HEK293 (cell line): Measurements from ENCODE around the gene SMIM36.

Source experiments
- ATF2 ChIP-seq: fragments of 450-650 bp; formaldehyde crosslinking; IDR thresholded peaks from 2 replicates; pipeline ENCODE4 v1.5.1; 2016; ENCODE audit warnings: missing biosample characterization, missing genetic modification characterization, low read depth
- CTCF ChIP-seq: fragments of 450-650 bp; formaldehyde crosslinking; IDR thresholded peaks from 2 replicates; pipeline ENCODE4 v1.5.1; 2016; ENCODE audit warnings: missing biosample characterization, missing genetic modification characterization
- KLF9 ChIP-seq: fragments of 450-650 bp; formaldehyde crosslinking; IDR thresholded peaks from 2 replicates; pipeline ENCODE4 v1.5.1; 2016; ENCODE audit warnings: missing biosample characterization, missing genetic modification characterization, low read depth
- PBX3 ChIP-seq: sonication (generic); formaldehyde crosslinking; IDR thresholded peaks from 2 replicates; pipeline ENCODE4 v1.8.1; 2022; ENCODE audit warnings: mild to moderate bottlenecking, moderate library complexity, missing genetic modification reagents
- TSHZ1 ChIP-seq: fragments of 450-650 bp; formaldehyde crosslinking; IDR thresholded peaks from 2 replicates; pipeline ENCODE4 v1.5.1; 2016; ENCODE audit warnings: missing biosample characterization, missing genetic modification characterization, borderline replicate concordance
- ZNF292 ChIP-seq: fragments of 450-650 bp; formaldehyde crosslinking; IDR thresholded peaks from 2 replicates; pipeline ENCODE4 v1.5.1; 2016; ENCODE audit warnings: low read depth, missing biosample characterization, missing genetic modification characterization, borderline replicate concordance
- ZNF510 ChIP-seq: fragments of 450-650 bp; formaldehyde crosslinking; IDR thresholded peaks from 2 replicates; pipeline ENCODE4 v1.5.1; 2018; ENCODE audit warnings: mild to moderate bottlenecking, missing genetic modification characterization, missing biosample characterization; ENCODE audit not compliant: insufficient replicate concordance
- ZNF623 ChIP-seq: fragments of 450-650 bp; formaldehyde crosslinking; IDR thresholded peaks from 2 replicates; pipeline ENCODE4 v1.5.1; 2016; ENCODE audit warnings: missing biosample characterization, missing genetic modification characterization
- ZNF660 ChIP-seq: fragments of 450-650 bp; IDR thresholded peaks from 2 replicates; pipeline ENCODE4 v1.5.1; 2018; ENCODE audit warnings: missing biosample characterization, mild to moderate bottlenecking, missing genetic modification characterization
- ZSCAN23 ChIP-seq: fragments of 450-650 bp; formaldehyde crosslinking; IDR thresholded peaks from 2 replicates; pipeline ENCODE4 v1.5.1; 2016; ENCODE audit warnings: missing biosample characterization, missing genetic modification characterization
- ZSCAN5A ChIP-seq: fragments of 450-650 bp; formaldehyde crosslinking; IDR thresholded peaks from 2 replicates; pipeline ENCODE4 v1.5.1; 2016; ENCODE audit warnings: missing biosample characterization, missing genetic modification characterization

- no peak for TF ChIP-seq ZNF660
- no peak for TF ChIP-seq CTCF
- no peak for TF ChIP-seq ZSCAN5A
- TF ChIP-seq ZNF292, result no peak
- no peak for TF ChIP-seq PBX3 (CRISPR knock-in tag)
- TF ChIP-seq ATF2 (tag by site-specific recombination), result no peak
- no peak for TF ChIP-seq TSHZ1 (tag by site-specific recombination)
- no peak for TF ChIP-seq ZSCAN23 (tag by site-specific recombination)
- TF ChIP-seq KLF9, result no peak
- TF ChIP-seq ZNF623 (tag by site-specific recombination), result no peak
- no peak for TF ChIP-seq ZNF510 (tag by site-specific recombination)
These were observed 108.9 kb downstream of the SMIM36 start for GRCh38 chr17:55402374-55402773.
